Measurements from ENCODE around the gene MROH2A.

Gene MROH2A

DNA sequence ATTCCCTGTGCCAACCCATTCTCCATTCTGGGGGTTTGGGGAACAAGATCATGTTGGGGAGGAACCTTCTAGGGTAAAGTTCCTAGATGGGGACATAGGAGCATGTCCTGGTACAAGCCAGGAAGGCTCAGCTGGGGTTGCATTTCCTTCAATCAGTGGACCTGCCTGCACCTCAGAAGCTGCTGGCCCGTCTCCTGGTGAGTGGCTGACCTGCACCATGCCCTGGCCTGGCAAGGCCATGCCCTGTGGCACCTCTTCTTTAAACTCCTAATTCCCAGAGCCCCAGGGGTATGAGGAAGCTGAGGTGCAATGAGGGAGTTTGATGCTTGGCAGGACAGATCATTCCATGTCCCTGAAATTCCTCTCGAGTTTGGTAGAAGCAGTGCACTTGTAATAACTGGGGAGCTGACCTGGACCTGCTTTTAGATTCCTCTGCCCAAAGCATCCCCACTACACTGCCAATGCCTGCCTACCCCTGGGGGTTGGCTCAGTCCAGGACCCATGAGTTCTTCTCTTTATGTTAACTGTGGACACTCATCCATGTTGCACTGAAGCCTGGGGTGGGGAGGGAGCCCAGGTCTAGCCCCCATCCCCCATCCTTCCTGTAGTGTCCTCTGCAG is 25.3 kb downstream of the MROH2A start:
- H3K4me3 Mint-ChIP-seq = no peak overlapping the region
- H3K27me3 Mint-ChIP-seq = peaks cover 33% of the 10 kb centered on the region
- H3K4me1 Mint-ChIP-seq = peaks cover 6% of the 10 kb centered on the region
- peaks cover 4% of the 10 kb centered on the region for H3K9me3 Mint-ChIP-seq
- ATAC-seq = no peak
- H3K36me3 Mint-ChIP-seq = no peaks in the 10 kb centered on the region
- no peak overlapping the region for H3K27ac Mint-ChIP-seq

DNA sequence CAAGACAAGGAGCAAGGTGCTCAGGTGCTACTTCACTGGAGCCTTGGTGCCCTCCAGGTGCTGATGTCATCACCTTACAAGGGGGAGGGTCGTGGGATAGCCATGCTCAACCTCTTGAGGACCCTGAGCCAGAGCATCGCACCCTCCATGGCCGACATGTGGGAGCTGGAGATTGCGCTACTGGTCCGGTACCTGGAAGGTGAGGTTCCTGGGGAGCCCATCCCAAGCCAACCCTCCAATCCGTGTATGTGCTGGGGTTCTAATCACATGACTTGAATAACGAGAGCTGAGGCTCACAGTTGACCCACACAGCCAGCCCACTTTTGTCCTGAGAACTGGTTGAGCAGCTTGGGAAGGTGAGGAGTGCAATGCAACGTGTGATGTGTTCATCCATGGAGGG is 25.9 kb downstream of the MROH2A start:
- H3K4me3 Mint-ChIP-seq = no peak overlapping the region
- peaks cover 6% of the 10 kb centered on the region for H3K4me1 Mint-ChIP-seq
- no peak overlapping the region for H3K27ac Mint-ChIP-seq
- H3K9me3 Mint-ChIP-seq = peaks cover 4% of the 10 kb centered on the region
- ATAC-seq = no peak
- H3K27me3 Mint-ChIP-seq = peaks cover 34% of the 10 kb centered on the region
- no peaks in the 10 kb centered on the region for H3K36me3 Mint-ChIP-seq

DNA sequence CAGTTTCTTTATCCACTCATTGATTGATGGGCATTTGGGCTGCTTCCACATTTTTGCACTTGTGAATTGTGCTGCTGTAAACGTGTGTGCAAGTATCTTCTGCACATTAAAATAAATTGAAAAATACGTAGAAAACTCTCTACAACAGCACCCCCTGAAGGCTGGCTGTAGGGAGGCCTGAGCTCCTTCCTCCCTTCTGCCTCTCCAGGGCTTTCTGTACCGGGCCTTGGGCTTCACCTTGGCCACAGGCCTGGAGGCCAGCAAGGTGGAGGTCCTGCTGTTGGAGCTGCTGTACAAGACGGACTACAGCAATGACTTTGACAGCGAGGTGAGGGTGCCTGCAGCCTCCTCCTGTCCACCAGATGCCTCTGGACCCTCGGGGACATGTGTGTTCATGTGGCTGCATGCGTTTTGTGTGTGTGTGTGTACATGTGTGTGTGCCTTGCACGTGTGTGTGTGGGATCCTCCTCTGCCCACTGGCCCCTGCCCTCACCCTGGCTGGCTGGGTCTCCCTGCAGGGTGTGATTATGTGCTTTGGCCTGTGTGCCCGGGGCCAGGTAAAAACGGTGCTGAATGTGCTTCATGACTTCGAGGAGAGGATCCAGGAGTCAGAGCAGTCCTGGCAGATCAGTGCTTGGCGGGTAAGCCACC is 29.2 kb downstream of the MROH2A start:
- Mint-ChIP-seq H3K9me3 (no peaks in the 10 kb centered on the region), H3K4me3 (no peak overlapping the region), H3K4me1 (no peaks in the 10 kb centered on the region), H3K36me3 (no peaks in the 10 kb centered on the region), H3K27me3 (peaks cover 62% of the 10 kb centered on the region), H3K27ac (no peak overlapping the region)
- no peak for ATAC-seq

DNA sequence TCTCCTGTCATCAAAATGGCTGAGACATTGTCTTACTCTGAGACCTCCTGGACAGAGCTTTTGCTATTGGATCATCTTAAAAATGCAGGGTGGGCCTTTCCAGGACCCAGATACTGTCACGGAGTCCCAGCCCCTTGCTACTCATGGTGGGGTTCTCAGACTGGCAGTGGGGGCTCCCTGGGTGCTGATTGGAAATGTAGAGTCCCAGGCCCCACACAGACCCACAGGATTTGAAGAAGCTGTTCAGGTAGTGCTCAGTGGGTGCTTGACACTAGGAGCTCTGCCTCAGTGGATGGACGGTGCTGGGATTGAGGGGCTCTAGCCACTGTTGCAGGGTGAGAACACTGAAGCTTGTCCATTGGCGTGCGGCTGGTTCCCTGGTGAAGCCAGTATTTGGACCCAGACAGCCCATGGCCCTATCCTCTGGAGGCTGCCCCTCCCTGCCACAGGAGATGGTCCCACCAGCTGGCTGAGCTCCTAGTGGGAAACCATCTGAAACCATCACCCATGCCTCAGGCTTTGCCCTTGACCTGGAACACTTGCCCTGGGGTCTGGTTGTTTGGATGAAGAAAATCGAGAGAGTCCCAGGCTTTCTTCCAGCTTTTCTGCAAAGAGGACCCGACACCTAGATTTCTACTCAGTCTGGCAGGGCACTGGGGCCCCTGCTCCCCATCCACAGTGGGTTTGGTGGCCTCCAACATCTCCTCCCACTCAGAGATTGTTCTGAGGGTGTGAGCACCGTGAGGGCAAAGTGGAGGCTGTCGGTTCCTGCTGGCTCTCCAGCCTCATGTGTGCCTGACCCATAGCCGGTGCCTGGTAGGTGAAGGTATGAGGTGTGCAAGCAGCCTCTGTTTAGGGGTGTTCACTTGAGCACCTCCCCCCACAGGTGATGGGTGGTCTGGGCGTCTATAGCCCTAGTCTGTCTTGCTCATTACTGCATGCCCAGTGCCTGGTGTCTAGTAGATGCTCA is 30.1 kb downstream of the MROH2A start:
- no peak overlapping the region for H3K4me3 Mint-ChIP-seq
- no peaks in the 10 kb centered on the region for H3K4me1 Mint-ChIP-seq
- H3K27ac Mint-ChIP-seq = no peak overlapping the region
- no peaks in the 10 kb centered on the region for H3K9me3 Mint-ChIP-seq
- H3K36me3 Mint-ChIP-seq = no peaks in the 10 kb centered on the region
- peaks cover 53% of the 10 kb centered on the region for H3K27me3 Mint-ChIP-seq
- no peak for ATAC-seq

DNA sequence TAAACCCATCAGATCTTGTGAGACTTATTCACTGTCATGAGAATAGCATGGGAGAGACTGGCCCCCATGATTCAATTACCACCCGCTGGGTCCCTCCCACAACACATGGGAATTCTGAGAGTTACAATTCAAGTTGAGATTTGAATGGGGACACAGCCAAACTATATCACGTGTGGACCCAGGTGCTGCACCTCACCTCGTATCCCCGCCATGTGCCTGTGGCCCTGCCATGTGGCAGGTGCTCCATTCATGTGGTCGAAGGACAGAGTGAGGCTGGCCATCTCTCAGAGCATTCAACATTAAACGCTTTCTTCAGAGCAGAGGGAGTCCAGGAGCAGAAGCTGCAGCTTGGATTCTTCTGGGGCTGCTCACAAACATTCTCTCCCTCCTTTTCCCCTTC is 32.3 kb downstream of the MROH2A start:
- Mint-ChIP-seq H3K4me1 (no peaks in the 10 kb centered on the region), H3K4me3 (no peak overlapping the region), H3K27ac (no peak overlapping the region), H3K9me3 (no peaks in the 10 kb centered on the region), H3K27me3 (peaks cover 35% of the 10 kb centered on the region), H3K36me3 (no peaks in the 10 kb centered on the region)
- no peak for ATAC-seq

DNA sequence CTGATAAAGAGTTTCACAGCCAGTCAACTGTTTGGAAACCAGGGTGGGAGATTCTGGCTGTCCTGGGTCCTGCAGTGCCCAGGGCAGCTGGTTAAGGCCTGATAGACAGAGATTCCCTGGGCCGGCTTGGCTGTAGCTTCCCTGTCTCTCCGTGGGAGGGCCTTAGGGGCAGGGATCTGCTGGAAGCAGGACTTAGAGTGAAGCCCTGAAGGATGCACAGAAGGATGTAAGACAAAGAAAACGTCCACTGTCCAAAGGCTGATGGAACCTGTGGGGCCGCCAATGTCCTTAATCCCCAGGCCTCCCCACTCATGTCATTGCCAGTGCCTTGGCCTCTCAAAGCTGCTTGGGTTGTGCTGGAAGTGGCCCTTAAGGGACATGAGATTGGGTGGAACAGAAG is 33.0 kb downstream of the MROH2A start:
- no peak for ATAC-seq
- no peaks in the 10 kb centered on the region for H3K4me1 Mint-ChIP-seq
- no peaks in the 10 kb centered on the region for H3K36me3 Mint-ChIP-seq
- H3K27ac Mint-ChIP-seq = no peak overlapping the region
- no peaks in the 10 kb centered on the region for H3K9me3 Mint-ChIP-seq
- H3K27me3 Mint-ChIP-seq = peaks cover 35% of the 10 kb centered on the region
- H3K4me3 Mint-ChIP-seq = no peak overlapping the region

DNA sequence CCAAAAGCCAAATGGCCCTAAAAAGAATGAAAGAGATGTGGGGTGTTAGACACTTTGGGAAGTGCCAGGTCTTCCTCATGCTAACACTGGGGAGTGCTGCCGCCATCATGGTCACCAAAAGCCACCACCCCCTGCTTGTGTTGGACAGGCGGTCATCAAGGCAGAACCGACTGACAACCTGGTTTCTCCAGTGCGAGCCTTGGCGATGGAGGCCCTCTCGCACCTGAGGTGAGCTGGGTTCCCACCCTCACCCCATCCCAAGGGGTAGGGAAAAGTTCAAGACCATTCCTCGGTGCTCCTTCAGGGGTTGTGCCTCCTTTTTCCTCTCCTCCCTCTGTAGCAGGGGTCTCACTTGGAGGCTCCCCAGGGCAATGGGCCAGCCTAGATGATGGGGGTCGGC is 33.6 kb downstream of the MROH2A start:
- Mint-ChIP-seq H3K4me3 (no peak overlapping the region), H3K4me1 (no peaks in the 10 kb centered on the region), H3K27ac (no peak overlapping the region), H3K9me3 (no peaks in the 10 kb centered on the region), H3K36me3 (no peaks in the 10 kb centered on the region), H3K27me3 (peaks cover 35% of the 10 kb centered on the region)
- ATAC-seq = no peak

DNA sequence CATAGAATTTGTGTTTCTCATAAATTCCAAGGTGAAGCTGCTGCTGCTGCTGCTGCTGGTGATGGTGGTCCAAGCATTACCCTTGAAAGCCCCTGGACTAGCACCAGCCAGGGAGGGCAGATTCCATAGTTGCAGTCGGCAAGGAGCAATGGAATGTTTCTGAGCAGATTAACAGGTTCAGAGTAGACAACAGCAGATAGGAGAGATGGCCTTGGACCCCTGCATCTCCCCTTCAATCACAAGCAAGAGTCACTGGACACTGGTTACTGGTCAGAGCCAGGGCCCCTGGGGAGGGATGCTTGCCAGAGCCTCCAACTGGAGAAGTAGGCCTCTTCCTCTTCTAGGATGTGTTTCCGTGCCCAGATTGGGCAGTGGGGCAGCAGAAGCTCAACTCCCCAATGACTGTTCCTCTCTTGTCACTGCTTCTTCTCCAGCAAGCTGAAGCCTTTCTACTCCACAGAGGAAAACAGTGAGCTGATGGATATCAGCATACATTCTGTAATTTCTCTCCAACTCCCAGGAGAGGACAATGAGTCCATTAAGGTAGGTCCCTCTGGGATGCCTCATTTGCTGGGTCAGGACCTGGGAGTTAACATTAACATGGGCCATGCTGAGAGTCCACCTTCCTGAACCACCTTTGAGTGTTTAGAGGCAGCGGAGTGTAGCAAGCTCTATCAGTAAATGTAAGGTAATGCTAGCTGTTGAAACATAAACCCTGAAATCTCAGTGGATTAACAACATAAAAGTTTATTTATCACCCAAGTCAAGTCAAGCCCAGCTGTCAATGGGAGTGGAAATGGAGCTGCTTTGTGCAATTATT is 35.3 kb downstream of the MROH2A start:
- H3K4me1 Mint-ChIP-seq = no peaks in the 10 kb centered on the region

DNA sequence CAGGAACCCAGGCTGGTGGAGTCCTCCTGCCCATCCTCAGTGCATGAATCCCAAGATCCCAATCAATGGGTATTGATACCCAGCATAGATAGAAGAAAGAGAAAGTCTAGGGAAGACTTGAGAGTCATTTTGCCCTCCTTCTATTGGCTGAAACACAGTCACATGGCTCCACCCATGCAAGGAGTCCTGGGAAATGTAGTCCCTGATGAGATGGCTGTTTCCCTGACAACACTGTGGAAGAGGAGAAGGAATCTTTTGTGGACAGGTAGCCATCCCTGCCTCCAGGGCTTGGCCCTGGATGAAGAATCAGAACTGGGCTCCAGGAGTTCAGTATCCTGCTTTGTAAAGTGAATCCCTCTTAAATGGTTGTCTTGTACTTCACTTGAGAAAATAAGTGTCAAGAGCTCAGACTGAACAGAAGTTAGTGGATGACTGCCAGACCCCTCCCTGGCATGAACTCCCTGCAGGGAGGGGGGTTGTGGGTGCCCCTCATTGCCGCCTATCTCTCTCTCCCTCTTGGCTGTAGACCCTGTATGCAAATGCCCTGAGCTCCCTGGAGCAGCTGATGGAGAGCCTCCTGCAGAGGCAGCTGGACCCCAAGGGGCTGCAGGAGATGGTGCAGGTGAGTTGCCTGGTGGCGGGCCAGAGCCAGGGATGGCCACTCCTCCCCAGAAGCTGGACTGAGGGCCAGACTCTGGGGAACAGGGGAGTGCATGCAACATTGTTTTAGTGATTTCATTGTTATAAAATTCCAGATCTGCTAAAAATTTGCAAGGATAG is 36.1 kb downstream of the MROH2A start:
- H3K4me3 Mint-ChIP-seq = no peak overlapping the region
- peaks cover 51% of the 10 kb centered on the region for H3K27me3 Mint-ChIP-seq
- no peak overlapping the region for H3K27ac Mint-ChIP-seq
- H3K4me1 Mint-ChIP-seq = no peaks in the 10 kb centered on the region
- H3K9me3 Mint-ChIP-seq = no peaks in the 10 kb centered on the region
- no peak for ATAC-seq
- H3K36me3 Mint-ChIP-seq = no peaks in the 10 kb centered on the region

More for the DNA sequence above, 35.3 kb downstream of the MROH2A start:
- Mint-ChIP-seq H3K9me3 (no peaks in the 10 kb centered on the region), H3K27ac (no peak overlapping the region), H3K36me3 (no peaks in the 10 kb centered on the region), H3K4me3 (no peak overlapping the region), H3K27me3 (peaks cover 52% of the 10 kb centered on the region)
- ATAC-seq = no peak

DNA sequence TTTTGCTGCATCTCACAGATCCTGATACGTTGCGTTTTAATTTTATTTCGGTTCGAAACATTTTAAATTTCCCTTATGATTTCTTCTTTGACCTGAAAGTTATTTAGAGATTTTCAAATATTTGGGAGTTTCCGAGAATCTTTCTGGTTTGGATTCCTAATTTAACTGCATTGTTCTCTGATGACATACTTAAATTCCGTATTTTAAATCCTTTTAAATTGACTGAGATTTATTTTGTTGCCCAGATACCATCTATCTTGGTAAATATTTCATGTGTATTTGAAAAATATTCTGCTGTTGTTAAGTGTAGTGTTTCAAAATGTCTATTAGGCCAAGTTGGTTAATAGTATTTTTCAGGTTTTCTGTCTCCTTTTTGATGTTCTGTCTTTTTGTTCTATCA is 37.7 kb downstream of the MROH2A start:
- no peaks in the 10 kb centered on the region for H3K9me3 Mint-ChIP-seq
- peaks cover 50% of the 10 kb centered on the region for H3K27me3 Mint-ChIP-seq
- H3K4me3 Mint-ChIP-seq = no peak overlapping the region

DNA sequence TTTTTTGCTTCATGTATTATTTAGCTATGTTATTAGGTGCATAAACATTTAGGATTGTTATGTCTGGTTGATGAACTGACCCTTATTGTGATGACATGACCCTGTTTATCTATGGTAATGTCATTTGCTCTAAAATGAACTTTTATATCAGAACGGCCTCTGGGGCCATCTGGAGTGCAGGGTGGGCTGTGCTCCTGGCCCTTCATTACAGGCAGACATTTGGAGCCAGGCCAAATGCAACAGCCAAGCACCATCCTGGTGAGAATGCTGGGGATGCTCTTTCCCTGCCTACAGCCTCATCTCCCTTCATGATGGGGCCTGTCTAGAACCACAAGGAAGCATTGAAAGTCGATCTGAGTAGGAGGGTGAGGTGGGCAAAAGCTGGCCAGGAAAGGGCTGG is 38.2 kb downstream of the MROH2A start:
- Mint-ChIP-seq H3K27me3 (peaks cover 46% of the 10 kb centered on the region), H3K9me3 (no peaks in the 10 kb centered on the region), H3K4me3 (no peak overlapping the region), H3K36me3 (no peaks in the 10 kb centered on the region), H3K4me1 (no peaks in the 10 kb centered on the region), H3K27ac (no peak overlapping the region)
- no peak for ATAC-seq

More for the DNA sequence above, 37.7 kb downstream of the MROH2A start:
- no peak for ATAC-seq
- H3K36me3 Mint-ChIP-seq = no peaks in the 10 kb centered on the region
- H3K4me1 Mint-ChIP-seq = no peaks in the 10 kb centered on the region
- H3K27ac Mint-ChIP-seq = no peak overlapping the region

DNA sequence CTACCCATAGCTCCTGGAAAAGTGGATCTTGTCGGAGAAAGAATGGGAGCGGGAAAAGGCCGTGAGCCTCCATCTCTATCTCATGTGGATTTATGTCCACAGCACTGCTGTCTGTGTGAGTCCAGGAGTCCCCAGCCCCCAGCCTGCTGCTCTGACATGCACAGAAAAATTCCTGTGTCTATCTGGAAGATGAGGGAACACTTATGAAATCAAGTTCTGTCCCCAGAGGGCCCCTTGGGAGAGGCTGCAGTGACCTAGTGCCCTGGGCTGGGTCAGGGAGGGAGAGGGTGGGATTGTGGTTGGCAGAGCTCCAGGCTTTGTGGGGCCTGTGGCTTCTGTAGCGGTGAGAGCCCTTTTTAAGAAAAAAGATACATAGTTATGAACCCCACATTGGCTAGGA is 38.6 kb downstream of the MROH2A start:
- H3K9me3 Mint-ChIP-seq = no peaks in the 10 kb centered on the region
- peaks cover 41% of the 10 kb centered on the region for H3K27me3 Mint-ChIP-seq
- H3K27ac Mint-ChIP-seq = no peak overlapping the region

DNA sequence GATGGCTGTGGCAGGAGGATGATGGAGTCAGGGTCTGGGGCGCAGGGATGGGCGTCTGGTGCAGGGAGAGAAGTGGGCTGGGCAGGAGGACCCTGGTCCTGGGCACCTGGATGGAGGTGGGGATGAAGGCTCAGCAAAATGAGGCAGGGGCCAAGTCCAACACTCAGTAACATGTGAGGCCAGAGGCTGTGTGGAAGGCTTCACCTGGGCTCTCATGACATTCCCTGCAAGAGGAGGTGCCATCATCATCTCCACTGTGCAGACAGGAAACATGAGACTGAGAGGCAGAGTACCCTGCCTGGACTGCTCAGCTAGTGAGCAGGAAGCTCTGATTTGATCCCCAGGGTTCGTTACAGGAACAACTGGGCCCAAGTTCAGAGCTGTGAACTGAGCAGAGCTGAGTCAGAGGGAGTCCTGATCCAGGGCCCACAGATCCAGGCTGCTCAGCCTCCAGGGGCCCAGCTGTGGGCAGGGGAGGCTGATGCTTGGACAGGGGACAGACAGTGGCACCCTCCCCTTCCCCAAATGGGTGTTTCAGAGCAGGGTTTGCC is 39.3 kb downstream of the MROH2A start:
- Mint-ChIP-seq H3K4me3 (no peak overlapping the region), H3K27me3 (peaks cover 39% of the 10 kb centered on the region), H3K4me1 (no peaks in the 10 kb centered on the region), H3K9me3 (no peaks in the 10 kb centered on the region), H3K27ac (no peak overlapping the region), H3K36me3 (no peaks in the 10 kb centered on the region)
- ATAC-seq = no peak

More for the DNA sequence above, 38.6 kb downstream of the MROH2A start:
- H3K4me3 Mint-ChIP-seq = no peak overlapping the region
- no peaks in the 10 kb centered on the region for H3K36me3 Mint-ChIP-seq
- H3K4me1 Mint-ChIP-seq = no peaks in the 10 kb centered on the region
- ATAC-seq = no peak

DNA sequence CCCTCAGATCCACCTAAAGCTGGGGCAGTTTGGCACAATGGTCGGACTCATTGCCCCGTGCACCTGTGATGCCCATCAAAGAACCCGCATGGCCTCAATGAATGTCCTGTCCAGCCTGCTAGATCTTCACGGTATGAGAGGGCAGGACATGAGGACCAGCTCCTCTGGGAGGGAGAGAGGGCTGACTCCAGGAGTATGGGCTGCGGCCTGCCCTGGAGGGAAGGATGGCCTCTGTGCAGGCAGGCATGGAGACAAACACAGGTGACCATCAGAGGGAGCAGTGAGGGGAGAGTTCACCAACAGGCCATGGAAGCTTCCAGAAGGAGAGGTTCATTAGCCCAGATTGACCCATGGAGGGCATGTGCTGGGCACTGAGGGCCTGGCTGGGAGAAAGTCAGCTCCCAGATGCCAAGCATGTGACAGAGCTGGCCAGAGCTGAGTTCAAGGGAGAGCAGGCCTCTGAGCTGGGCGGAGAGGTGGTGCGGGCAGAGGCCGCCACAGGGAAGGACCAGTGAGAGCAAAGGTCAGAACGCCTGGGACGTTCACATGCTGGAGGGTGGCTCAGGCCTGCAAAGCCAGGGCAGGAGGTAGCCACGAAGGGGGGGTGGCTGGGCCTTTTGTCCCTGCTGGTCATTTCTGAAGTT is 40.0 kb downstream of the MROH2A start:
- H3K36me3 Mint-ChIP-seq = no peaks in the 10 kb centered on the region
- no peak for ATAC-seq
- H3K4me3 Mint-ChIP-seq = no peak overlapping the region
- H3K4me1 Mint-ChIP-seq = no peaks in the 10 kb centered on the region
- H3K27ac Mint-ChIP-seq = no peak overlapping the region
- H3K27me3 Mint-ChIP-seq = peaks cover 39% of the 10 kb centered on the region
- H3K9me3 Mint-ChIP-seq = no peaks in the 10 kb centered on the region
